ENCODE data around the gene MRPS26. TPM values are rescaled to one million over a fixed set of nuclear protein-coding genes. Genes with fewer than 3 reads are reported as not detected.

Gene MRPS26
- total and polyA plus RNA-seq, 10 of the 15 experiments (the other 5 are each of a cell fraction or from before 2014, with no cell fraction given) = 3.9 to 95.3 (median 46.5) TPM

- no peak for TF ChIP-seq SPI1 (IDR thresholded peaks at IDR 0.05; ENCODE audit: borderline replicate concordance, insufficient read depth, low read depth, low read length)
Measured at GRCh38 chr20:3093861-3094361, 48.1 kb downstream of the MRPS26 start (continued).

GRCh38 chr20:3094848-3095629, 49.2 kb downstream of the MRPS26 start:
- H3K4me1 ChIP-seq (ENCODE audit: control insufficient read depth, insufficient read depth, low read length) = no peaks in the 10 kb centered on the region
- no peaks in the 10 kb centered on the region for H3K9me3 ChIP-seq (replicated peaks; ENCODE audit: control insufficient read depth, insufficient read depth, low read length)
- no peaks in the 10 kb centered on the region for H3K36me3 ChIP-seq (ENCODE audit: control insufficient read depth in 2 of 2, insufficient read depth in 2 of 2, low read length in 1 of 2)
- DNase-seq (ENCODE audit: low read depth, low spot score) = no peak
- no peak overlapping the region for H3K4me3 ChIP-seq
- ATAC-seq = no peak
- no peak for FAIRE-seq
- peaks cover 4 to 7% of the 10 kb centered on the region in 2 experiments for H3K27me3 ChIP-seq (replicated peaks in 1 of 2; ENCODE audit: control insufficient read depth in 2 of 2, insufficient read depth in 2 of 2, low read length in 1 of 2)
- in situ Hi-C loops (cut with MboI) (no loop called here), intact Hi-C loops (cut with micrococcal nuclease; ENCODE audit: unreplicated experiment) (no loop called here)
- H3K27ac ChIP-seq (ENCODE audit: control insufficient read depth, insufficient read depth) = no peak overlapping the region
- TF ChIP-seq CUX1 (IDR thresholded peaks at IDR 0.05; ENCODE audit: insufficient replicate concordance, low read depth, low read length) (no peak), ATF7 (IDR thresholded peaks at IDR 0.05; ENCODE audit: low read depth) (no peak), FOXK2 (IDR thresholded peaks at IDR 0.05) (no peak)
- WGBS (ENCODE audit: insufficient coverage, insufficient replicate concordance, low lambda C conversion rate, missing lambda C conversion rate) = 49% methylated on average over 13 of the region's 13 CpGs
- RAD21 ChIA-PET (ENCODE audit: unreplicated experiment) = no interaction called here
- H3K9ac ChIP-seq (ENCODE audit: control insufficient read depth, insufficient read depth, low read length) = no peak overlapping the region
- no peak overlapping the region for H3K4me2 ChIP-seq (ENCODE audit: control insufficient read depth, insufficient read depth)
- H2AFZ ChIP-seq (ENCODE audit: control insufficient read depth, low read depth, low read length) = no peak overlapping the region
- CTCF ChIA-PET = no interaction called here
- SMC1A ChIA-PET (ENCODE audit: uncharacterized antibody, unreplicated experiment) = no interaction called here
- POLR2A ChIA-PET = no interaction called here
- BruUV-seq (replicated peaks) = no TSS peak
- no peaks in the 10 kb centered on the region for H3K79me2 ChIP-seq (ENCODE audit: control insufficient read depth, insufficient read depth, low read length)
- H4K20me1 ChIP-seq (ENCODE audit: control insufficient read depth, insufficient read depth) = no peaks in the 10 kb centered on the region

Other genes starting within 250 kb of the MRPS26 start
Only the 7 nearest of the 15 such genes appear.
- gene GNRH2, start 2.4 kb upstream of the MRPS26 start, total RNA-seq (2014; rRNA removed) = not detected in 2 replicates
- gene GNRH2, start 2.4 kb upstream of the MRPS26 start, total RNA-seq (2014; rRNA removed; fragmentation: Illumina TruSeq; extraction: Trizol) = not detected in 2 replicates
- gene GNRH2, start 2.4 kb upstream of the MRPS26 start, total RNA-seq (2021) = 0.64 and 0.85 TPM in 2 replicates
- 0.31 TPM in 1 of 2 replicates, not detected in the other for gene GNRH2, start 2.4 kb upstream of the MRPS26 start, polyA plus RNA-seq (2011; rRNA removed)
- gene GNRH2, start 2.4 kb upstream of the MRPS26 start, polyA plus RNA-seq (2014; fragmentation: Illumina TruSeq; extraction: Trizol) = not detected in 2 replicates
- not detected for gene GNRH2, start 2.4 kb upstream of the MRPS26 start, polyA plus RNA-seq (2014; fragmentation: Nextera tagmentation; extraction: Ambion mirVana)
- gene GNRH2, start 2.4 kb upstream of the MRPS26 start, polyA plus RNA-seq (2014; rRNA removed) = 0.12 and 0.15 TPM in 2 replicates
- gene GNRH2, start 2.4 kb upstream of the MRPS26 start, polyA plus RNA-seq (2016; fragmentation: Nextera tagmentation; extraction: Ambion mirVana) = not detected
- not detected in 2 replicates for gene OXT, start 25.6 kb downstream of the MRPS26 start, total RNA-seq (2014; rRNA removed)
- gene OXT, start 25.6 kb downstream of the MRPS26 start, total RNA-seq (2014; rRNA removed; fragmentation: Illumina TruSeq; extraction: Trizol) = not detected in 2 replicates
- not detected in 2 replicates for gene OXT, start 25.6 kb downstream of the MRPS26 start, total RNA-seq (2021)
- not detected in 2 replicates for gene OXT, start 25.6 kb downstream of the MRPS26 start, polyA plus RNA-seq (2011; rRNA removed)
- gene OXT, start 25.6 kb downstream of the MRPS26 start, polyA plus RNA-seq (2014; fragmentation: Illumina TruSeq; extraction: Trizol) = not detected in 2 replicates
- gene OXT, start 25.6 kb downstream of the MRPS26 start, polyA plus RNA-seq (2014; fragmentation: Nextera tagmentation; extraction: Ambion mirVana) = not detected
- gene OXT, start 25.6 kb downstream of the MRPS26 start, polyA plus RNA-seq (2014; rRNA removed) = not detected in 2 replicates
- gene OXT, start 25.6 kb downstream of the MRPS26 start, polyA plus RNA-seq (2016; fragmentation: Nextera tagmentation; extraction: Ambion mirVana) = not detected
- not detected in 2 replicates for gene AVP, start 38.7 kb downstream of the MRPS26 start, total RNA-seq (2014; rRNA removed)
- not detected in 2 replicates for gene AVP, start 38.7 kb downstream of the MRPS26 start, total RNA-seq (2014; rRNA removed; fragmentation: Illumina TruSeq; extraction: Trizol)
- not detected in 2 replicates for gene AVP, start 38.7 kb downstream of the MRPS26 start, total RNA-seq (2021)
- not detected in 2 replicates for gene AVP, start 38.7 kb downstream of the MRPS26 start, polyA plus RNA-seq (2011; rRNA removed)
- gene AVP, start 38.7 kb downstream of the MRPS26 start, polyA plus RNA-seq (2014; fragmentation: Illumina TruSeq; extraction: Trizol) = not detected in 2 replicates
- gene AVP, start 38.7 kb downstream of the MRPS26 start, polyA plus RNA-seq (2014; fragmentation: Nextera tagmentation; extraction: Ambion mirVana) = not detected
- gene AVP, start 38.7 kb downstream of the MRPS26 start, polyA plus RNA-seq (2014; rRNA removed) = not detected in 2 replicates
- not detected for gene AVP, start 38.7 kb downstream of the MRPS26 start, polyA plus RNA-seq (2016; fragmentation: Nextera tagmentation; extraction: Ambion mirVana)
- gene FASTKD5, start 113.8 kb downstream of the MRPS26 start, total RNA-seq (2014; rRNA removed) = 29.8 and 30.4 TPM in 2 replicates
- 27.0 and 30.0 TPM in 2 replicates for gene FASTKD5, start 113.8 kb downstream of the MRPS26 start, total RNA-seq (2014; rRNA removed; fragmentation: Illumina TruSeq; extraction: Trizol)
- gene FASTKD5, start 113.8 kb downstream of the MRPS26 start, total RNA-seq (2021) = 23.7 and 25.5 TPM in 2 replicates
- 33.7 and 34.7 TPM in 2 replicates for gene FASTKD5, start 113.8 kb downstream of the MRPS26 start, polyA plus RNA-seq (2011; rRNA removed)
- gene FASTKD5, start 113.8 kb downstream of the MRPS26 start, polyA plus RNA-seq (2014; fragmentation: Illumina TruSeq; extraction: Trizol) = 30.0 and 31.4 TPM in 2 replicates
- gene FASTKD5, start 113.8 kb downstream of the MRPS26 start, polyA plus RNA-seq (2014; fragmentation: Nextera tagmentation; extraction: Ambion mirVana) = 10 to 100 TPM; 23.3 to 38.5 TPM
- 24.0 and 28.0 TPM in 2 replicates for gene FASTKD5, start 113.8 kb downstream of the MRPS26 start, polyA plus RNA-seq (2014; rRNA removed)
- 10 to 100 TPM; 39.0 to 41.0 TPM for gene FASTKD5, start 113.8 kb downstream of the MRPS26 start, polyA plus RNA-seq (2016; fragmentation: Nextera tagmentation; extraction: Ambion mirVana)
- gene UBOX5, start 113.8 kb downstream of the MRPS26 start, total RNA-seq (2014; rRNA removed) = 3.9 and 4.0 TPM in 2 replicates
- gene UBOX5, start 113.8 kb downstream of the MRPS26 start, total RNA-seq (2014; rRNA removed; fragmentation: Illumina TruSeq; extraction: Trizol) = 1.9 and 2.0 TPM in 2 replicates
- gene UBOX5, start 113.8 kb downstream of the MRPS26 start, total RNA-seq (2021) = 4.4 and 5.5 TPM in 2 replicates
- 1.5 and 1.7 TPM in 2 replicates for gene UBOX5, start 113.8 kb downstream of the MRPS26 start, polyA plus RNA-seq (2011; rRNA removed)
- 1.8 and 2.7 TPM in 2 replicates for gene UBOX5, start 113.8 kb downstream of the MRPS26 start, polyA plus RNA-seq (2014; fragmentation: Illumina TruSeq; extraction: Trizol)
- gene UBOX5, start 113.8 kb downstream of the MRPS26 start, polyA plus RNA-seq (2014; fragmentation: Nextera tagmentation; extraction: Ambion mirVana) = under 1 TPM; 0.37 to 0.47 TPM
- gene UBOX5, start 113.8 kb downstream of the MRPS26 start, polyA plus RNA-seq (2014; rRNA removed) = 2.6 and 2.8 TPM in 2 replicates
- gene UBOX5, start 113.8 kb downstream of the MRPS26 start, polyA plus RNA-seq (2016; fragmentation: Nextera tagmentation; extraction: Ambion mirVana) = 1 to 10 TPM; 4.2 to 4.8 TPM
- gene LZTS3, start 127.5 kb downstream of the MRPS26 start, total RNA-seq (2014; rRNA removed) = 0.33 and 0.56 TPM in 2 replicates
- 0.18 TPM in 2 replicates for gene LZTS3, start 127.5 kb downstream of the MRPS26 start, total RNA-seq (2014; rRNA removed; fragmentation: Illumina TruSeq; extraction: Trizol)
- gene LZTS3, start 127.5 kb downstream of the MRPS26 start, total RNA-seq (2021) = 0.44 and 0.48 TPM in 2 replicates
- 0.37 and 0.64 TPM in 2 replicates for gene LZTS3, start 127.5 kb downstream of the MRPS26 start, polyA plus RNA-seq (2011; rRNA removed)
- 0.08 and 0.26 TPM in 2 replicates for gene LZTS3, start 127.5 kb downstream of the MRPS26 start, polyA plus RNA-seq (2014; fragmentation: Illumina TruSeq; extraction: Trizol)
- gene LZTS3, start 127.5 kb downstream of the MRPS26 start, polyA plus RNA-seq (2014; fragmentation: Nextera tagmentation; extraction: Ambion mirVana) = under 1 TPM; 0.03 to 0.04 TPM
- 0.48 and 0.90 TPM in 2 replicates for gene LZTS3, start 127.5 kb downstream of the MRPS26 start, polyA plus RNA-seq (2014; rRNA removed)
- gene LZTS3, start 127.5 kb downstream of the MRPS26 start, polyA plus RNA-seq (2016; fragmentation: Nextera tagmentation; extraction: Ambion mirVana) = under 1 TPM; 0.08 to 0.11 TPM
- 38.7 and 41.1 TPM in 2 replicates for gene DDRGK1, start 158.6 kb downstream of the MRPS26 start, total RNA-seq (2014; rRNA removed)
- gene DDRGK1, start 158.6 kb downstream of the MRPS26 start, total RNA-seq (2014; rRNA removed; fragmentation: Illumina TruSeq; extraction: Trizol) = 28.3 and 31.2 TPM in 2 replicates
- gene DDRGK1, start 158.6 kb downstream of the MRPS26 start, total RNA-seq (2021) = 40.2 and 55.2 TPM in 2 replicates
- gene DDRGK1, start 158.6 kb downstream of the MRPS26 start, polyA plus RNA-seq (2011; rRNA removed) = 27.8 and 40.7 TPM in 2 replicates
- gene DDRGK1, start 158.6 kb downstream of the MRPS26 start, polyA plus RNA-seq (2014; fragmentation: Illumina TruSeq; extraction: Trizol) = 9.5 and 21.0 TPM in 2 replicates
- gene DDRGK1, start 158.6 kb downstream of the MRPS26 start, polyA plus RNA-seq (2014; fragmentation: Nextera tagmentation; extraction: Ambion mirVana) = 1 to 10 TPM; 4.0 to 8.9 TPM
- gene DDRGK1, start 158.6 kb downstream of the MRPS26 start, polyA plus RNA-seq (2014; rRNA removed) = 40.8 and 45.0 TPM in 2 replicates
- 10 to 100 TPM; 42.0 to 49.5 TPM for gene DDRGK1, start 158.6 kb downstream of the MRPS26 start, polyA plus RNA-seq (2016; fragmentation: Nextera tagmentation; extraction: Ambion mirVana)

Measured in GM12878 (cell line).